GM23338 (cell line): ENCODE data around the gene PPP1R36. TPM values are rescaled to one million over a fixed set of nuclear protein-coding genes. Genes with fewer than 3 reads are reported as not detected.
A peak's percentile ranks its signal among the peaks of the same experiment; 100 is the strongest.

Source experiments
- ATAC-seq: fragments of 200-7000 bp; cut with Tn5 transposase; 3 replicates; pipeline ENCODE4 v1.9.1; 2020
- DNase-seq: peaks from one replicate; pipeline ENCODE4 v3.0.0-alpha.2; 2015; ENCODE audit warnings: low spot score
- H2AFZ ChIP-seq: fragments of 200-600 bp; sonication (generic); 2 replicates; pipeline ENCODE4 v1.8.0; 2016; ENCODE audit warnings: antibody characterized with exemption, mild to moderate bottlenecking, moderate library complexity
- H3F3A ChIP-seq: fragments of 200-600 bp; sonication (generic); replicated peaks from 2 replicates; pipeline ENCODE4 v1.8.0; 2017; ENCODE audit warnings: antibody characterized with exemption, mixed run types, low read depth
- H3K27ac ChIP-seq: fragments of 200-600 bp; sonication (generic); 2 replicates; pipeline ENCODE4 v1.6.1; 2016; ENCODE audit warnings: low read depth
- H3K27me3 ChIP-seq: fragments of 200-600 bp; sonication (generic); 2 replicates; pipeline ENCODE4 v1.8.0; 2016; ENCODE audit warnings: mild to moderate bottlenecking, mixed run types, moderate library complexity; ENCODE audit not compliant: insufficient read depth
- H3K36me3 ChIP-seq: fragments of 200-600 bp; sonication (generic); 2 replicates; pipeline ENCODE4 v1.8.0; 2016; ENCODE audit warnings: mild to moderate bottlenecking; ENCODE audit not compliant: insufficient read depth
- H3K4me1 ChIP-seq: fragments of 200-600 bp; sonication (generic); 2 replicates; pipeline ENCODE4 v1.8.0; 2016; ENCODE audit warnings: mild to moderate bottlenecking, moderate library complexity; ENCODE audit not compliant: insufficient read depth
- H3K4me2 ChIP-seq: fragments of 200-600 bp; sonication (generic); 2 replicates; pipeline ENCODE4 v1.7.1; 2017; ENCODE audit warnings: mixed run types
- H3K4me3 ChIP-seq: fragments of 200-600 bp; sonication (generic); 2 replicates; pipeline ENCODE4 v1.6.1; 2016; ENCODE audit warnings: mixed run types
- H3K79me2 ChIP-seq: fragments of 200-600 bp; sonication (generic); replicated peaks from 2 replicates; pipeline ENCODE4 v1.8.0; 2017; ENCODE audit warnings: mild to moderate bottlenecking; ENCODE audit not compliant: insufficient read depth
- H3K9me2 ChIP-seq: fragments of 200-600 bp; sonication (generic); 2 replicates; pipeline ENCODE4 v1.8.0; 2017; ENCODE audit not compliant: insufficient read depth
- H4K20me1 ChIP-seq: fragments of 200-600 bp; sonication (generic); replicated peaks from 2 replicates; pipeline ENCODE4 v1.8.0; 2017; ENCODE audit warnings: mild to moderate bottlenecking; ENCODE audit not compliant: insufficient read depth
- H3K27ac Mint-ChIP-seq: 2 replicates; pipeline ENCODE4 v1.8.0; 2020; ENCODE audit warnings: inconsistent platforms, mild to moderate bottlenecking, moderate library complexity, mixed read lengths
- H3K27me3 Mint-ChIP-seq: 3 replicates; pipeline ENCODE4 v1.8.0; 2022; ENCODE audit warnings: low read depth, mild to moderate bottlenecking, moderate library complexity, mixed read lengths, inconsistent platforms; ENCODE audit not compliant: insufficient read depth, poor library complexity
- H3K36me3 Mint-ChIP-seq: 3 replicates; pipeline ENCODE4 v1.8.0; 2021; ENCODE audit warnings: low read depth, mild to moderate bottlenecking, inconsistent platforms, moderate library complexity, mixed read lengths
- H3K4me1 Mint-ChIP-seq: 3 replicates; pipeline ENCODE4 v1.8.0; 2020; ENCODE audit warnings: mild to moderate bottlenecking, inconsistent platforms, mixed read lengths
- H3K4me3 Mint-ChIP-seq: 3 replicates; pipeline ENCODE4 v1.8.0; 2021; ENCODE audit warnings: moderate library complexity, mild to moderate bottlenecking, inconsistent platforms, mixed read lengths
- H3K9me3 Mint-ChIP-seq: 3 replicates; pipeline ENCODE4 v1.8.0; 2020; ENCODE audit warnings: moderate library complexity, mild to moderate bottlenecking, inconsistent platforms, mixed read lengths
- CREB1 ChIP-seq: fragments of 250-450 bp; sonication (Bioruptor Pico); IDR thresholded peaks from 2 replicates; pipeline ENCODE4 v1.5.0; 2020; ENCODE audit warnings: low read depth, mild to moderate bottlenecking, moderate library complexity
- EZH2 ChIP-seq: fragments of 200-600 bp; sonication (generic); IDR thresholded peaks from one replicate; pipeline ENCODE4 v1.8.0; 2017; ENCODE audit warnings: antibody characterized with exemption, mild to moderate bottlenecking, low read depth; ENCODE audit not compliant: unreplicated experiment
- EZH2phosphoT487 ChIP-seq: fragments of 200-600 bp; sonication (generic); IDR thresholded peaks from one replicate; pipeline ENCODE4 v1.8.1; 2018; ENCODE audit warnings: antibody characterized with exemption; ENCODE audit not compliant: unreplicated experiment
- NANOG ChIP-seq: IDR thresholded peaks from 2 replicates; pipeline ENCODE4 v1.6.1; 2016; ENCODE audit warnings: antibody characterized with exemption, borderline replicate concordance
- POLR2AphosphoS5 ChIP-seq: IDR thresholded peaks from 2 replicates; pipeline ENCODE4 v1.6.1; 2016; ENCODE audit warnings: antibody characterized with exemption, low read depth
- STAT1 ChIP-seq: IDR thresholded peaks from one replicate; pipeline ENCODE4 v1.6.1; 2016; ENCODE audit warnings: antibody characterized with exemption; ENCODE audit not compliant: unreplicated experiment
- ZNF114 ChIP-seq: fragments of 250-450 bp; sonication (Bioruptor Pico); IDR thresholded peaks from 2 replicates; pipeline ENCODE4 v1.5.0; 2020; ENCODE audit warnings: mild to moderate bottlenecking, moderate library complexity
- ZNF331 ChIP-seq: fragments of 250-450 bp; sonication (Bioruptor Pico); IDR thresholded peaks from 2 replicates; pipeline ENCODE4 v1.5.0; 2020; ENCODE audit warnings: low read depth, mild to moderate bottlenecking, moderate library complexity
- polyA plus RNA-seq: library from polyadenylated mRNA; unstranded; fragments of >200 nt; fragmentation: Nextera tagmentation; extraction: Ambion mirVana; gene quantifications from 2 replicates; pipeline ENCODE4 v1.2.1, GENCODE V29; 2016
- total RNA-seq: library from RNA; depleted of rRNA; stranded (reverse); fragments of >200 nt; shearing (Covaris generic); gene quantifications from 2 replicates; pipeline ENCODE4 v1.2.3, GENCODE V29; 2014
- TF ChIP-seq, protein P1 (sequence below): IDR thresholded peaks from 2 replicates; pipeline ENCODE4 v1.6.1; 2016; ENCODE audit warnings: antibody characterized with exemption
- TF ChIP-seq, protein P2 (sequence below), 2 experiments: fragments of 200-600 bp in 1 of 2; sonication (generic) in 1 of 2; conservative IDR thresholded peaks; 2 replicates each; pipeline versions ENCODE4 v1.5.1 to v1.6.1; 2016 to 2017; ENCODE audit warnings: antibody characterized with exemption in 2 of 2, low read depth in 2 of 2, mild to moderate bottlenecking in 2 of 2, moderate library complexity in 1 of 2
- TF ChIP-seq, protein P3 (sequence below): IDR thresholded peaks from one replicate; pipeline ENCODE4 v1.6.1; 2018; ENCODE audit warnings: antibody characterized with exemption; ENCODE audit not compliant: unreplicated experiment

Gene PPP1R36
- total and polyA plus RNA-seq, 2 experiments from 2014 or later: 0.42 to 1.4 TPM

DNA sequence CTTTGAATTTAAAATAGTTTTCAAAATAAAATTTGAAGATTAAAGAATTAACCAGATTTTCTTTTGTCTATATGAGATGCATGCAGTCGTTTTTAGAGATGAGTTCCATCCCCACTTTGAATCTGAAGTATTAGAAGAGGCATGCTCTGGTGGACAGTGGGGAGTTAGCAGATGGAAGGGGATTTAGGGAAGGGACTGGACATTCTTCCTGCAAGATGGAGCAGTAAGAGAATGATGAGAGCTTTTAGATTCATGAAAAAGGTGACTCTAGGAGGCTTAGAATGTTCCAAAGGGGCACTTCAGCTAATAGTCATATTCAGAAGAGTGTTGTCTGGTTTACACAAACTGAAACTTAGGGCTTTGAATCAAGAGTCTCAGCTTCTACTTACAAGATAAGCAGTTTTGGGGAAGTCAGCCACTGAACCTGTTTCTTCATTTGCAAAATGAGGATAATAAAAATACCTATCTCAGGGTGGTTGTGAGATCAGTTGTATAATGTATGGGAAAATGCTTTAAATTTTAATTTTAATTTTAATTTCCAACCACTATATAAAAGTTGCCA lies 41.5 kb upstream of the PPP1R36 start:
- no peak overlapping the region for H3K27ac Mint-ChIP-seq
- Histone ChIP-seq H2AFZ (no peak overlapping the region), H3K4me2 (peak overlapping the region; percentile 59), H3K9me2 (no peaks in the 10 kb centered on the region), H4K20me1 (peaks cover 15% of the 10 kb centered on the region), H3K4me1 (peaks cover 49% of the 10 kb centered on the region), H3F3A (peaks cover 7% of the 10 kb centered on the region; the same call in 1 of the 2 replicates), H3K36me3 (no peaks in the 10 kb centered on the region), H3K27ac (no peak overlapping the region), H3K27me3 (no peaks in the 10 kb centered on the region), H3K79me2 (peaks cover 81% of the 10 kb centered on the region), H3K4me3 (no peak overlapping the region)
- no peak overlapping the region for H3K4me3 Mint-ChIP-seq
- no peaks in the 10 kb centered on the region; the same call in 2 of the 3 replicates for H3K36me3 Mint-ChIP-seq
- no peaks in the 10 kb centered on the region for H3K9me3 Mint-ChIP-seq
- H3K27me3 Mint-ChIP-seq: peaks cover 12% of the 10 kb centered on the region
- H3K4me1 Mint-ChIP-seq: peaks cover 53% of the 10 kb centered on the region
- no peak for TF ChIP-seq NANOG
- no peak for TF ChIP-seq ZNF114
- TF ChIP-seq POLR2AphosphoS5: no peak
- no peak for TF ChIP-seq EZH2
- TF ChIP-seq EZH2phosphoT487: no peak
- TF ChIP-seq CREB1: no peak
- TF ChIP-seq, protein P1, sequence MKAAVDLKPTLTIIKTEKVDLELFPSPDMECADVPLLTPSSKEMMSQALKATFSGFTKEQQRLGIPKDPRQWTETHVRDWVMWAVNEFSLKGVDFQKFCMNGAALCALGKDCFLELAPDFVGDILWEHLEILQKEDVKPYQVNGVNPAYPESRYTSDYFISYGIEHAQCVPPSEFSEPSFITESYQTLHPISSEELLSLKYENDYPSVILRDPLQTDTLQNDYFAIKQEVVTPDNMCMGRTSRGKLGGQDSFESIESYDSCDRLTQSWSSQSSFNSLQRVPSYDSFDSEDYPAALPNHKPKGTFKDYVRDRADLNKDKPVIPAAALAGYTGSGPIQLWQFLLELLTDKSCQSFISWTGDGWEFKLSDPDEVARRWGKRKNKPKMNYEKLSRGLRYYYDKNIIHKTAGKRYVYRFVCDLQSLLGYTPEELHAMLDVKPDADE: no peak
- TF ChIP-seq, protein P2, sequence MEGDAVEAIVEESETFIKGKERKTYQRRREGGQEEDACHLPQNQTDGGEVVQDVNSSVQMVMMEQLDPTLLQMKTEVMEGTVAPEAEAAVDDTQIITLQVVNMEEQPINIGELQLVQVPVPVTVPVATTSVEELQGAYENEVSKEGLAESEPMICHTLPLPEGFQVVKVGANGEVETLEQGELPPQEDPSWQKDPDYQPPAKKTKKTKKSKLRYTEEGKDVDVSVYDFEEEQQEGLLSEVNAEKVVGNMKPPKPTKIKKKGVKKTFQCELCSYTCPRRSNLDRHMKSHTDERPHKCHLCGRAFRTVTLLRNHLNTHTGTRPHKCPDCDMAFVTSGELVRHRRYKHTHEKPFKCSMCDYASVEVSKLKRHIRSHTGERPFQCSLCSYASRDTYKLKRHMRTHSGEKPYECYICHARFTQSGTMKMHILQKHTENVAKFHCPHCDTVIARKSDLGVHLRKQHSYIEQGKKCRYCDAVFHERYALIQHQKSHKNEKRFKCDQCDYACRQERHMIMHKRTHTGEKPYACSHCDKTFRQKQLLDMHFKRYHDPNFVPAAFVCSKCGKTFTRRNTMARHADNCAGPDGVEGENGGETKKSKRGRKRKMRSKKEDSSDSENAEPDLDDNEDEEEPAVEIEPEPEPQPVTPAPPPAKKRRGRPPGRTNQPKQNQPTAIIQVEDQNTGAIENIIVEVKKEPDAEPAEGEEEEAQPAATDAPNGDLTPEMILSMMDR (conservative IDR thresholded peaks at IDR 0.05; ENCODE audit: low read depth in 2 of 2): no peak
- TF ChIP-seq, protein P3, sequence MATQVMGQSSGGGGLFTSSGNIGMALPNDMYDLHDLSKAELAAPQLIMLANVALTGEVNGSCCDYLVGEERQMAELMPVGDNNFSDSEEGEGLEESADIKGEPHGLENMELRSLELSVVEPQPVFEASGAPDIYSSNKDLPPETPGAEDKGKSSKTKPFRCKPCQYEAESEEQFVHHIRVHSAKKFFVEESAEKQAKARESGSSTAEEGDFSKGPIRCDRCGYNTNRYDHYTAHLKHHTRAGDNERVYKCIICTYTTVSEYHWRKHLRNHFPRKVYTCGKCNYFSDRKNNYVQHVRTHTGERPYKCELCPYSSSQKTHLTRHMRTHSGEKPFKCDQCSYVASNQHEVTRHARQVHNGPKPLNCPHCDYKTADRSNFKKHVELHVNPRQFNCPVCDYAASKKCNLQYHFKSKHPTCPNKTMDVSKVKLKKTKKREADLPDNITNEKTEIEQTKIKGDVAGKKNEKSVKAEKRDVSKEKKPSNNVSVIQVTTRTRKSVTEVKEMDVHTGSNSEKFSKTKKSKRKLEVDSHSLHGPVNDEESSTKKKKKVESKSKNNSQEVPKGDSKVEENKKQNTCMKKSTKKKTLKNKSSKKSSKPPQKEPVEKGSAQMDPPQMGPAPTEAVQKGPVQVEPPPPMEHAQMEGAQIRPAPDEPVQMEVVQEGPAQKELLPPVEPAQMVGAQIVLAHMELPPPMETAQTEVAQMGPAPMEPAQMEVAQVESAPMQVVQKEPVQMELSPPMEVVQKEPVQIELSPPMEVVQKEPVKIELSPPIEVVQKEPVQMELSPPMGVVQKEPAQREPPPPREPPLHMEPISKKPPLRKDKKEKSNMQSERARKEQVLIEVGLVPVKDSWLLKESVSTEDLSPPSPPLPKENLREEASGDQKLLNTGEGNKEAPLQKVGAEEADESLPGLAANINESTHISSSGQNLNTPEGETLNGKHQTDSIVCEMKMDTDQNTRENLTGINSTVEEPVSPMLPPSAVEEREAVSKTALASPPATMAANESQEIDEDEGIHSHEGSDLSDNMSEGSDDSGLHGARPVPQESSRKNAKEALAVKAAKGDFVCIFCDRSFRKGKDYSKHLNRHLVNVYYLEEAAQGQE: no peak
- no peak for TF ChIP-seq STAT1
- no peak for TF ChIP-seq ZNF331 (CRISPR knock-in tag)
- ATAC-seq (no peak), DNase-seq (no peak)
